Measurements from ENCODE around the gene HOXA10.

GRCh38 chr7:27121684-27122076 lies 52.4 kb downstream of the HOXA10 start:
- TF ChIP-seq CTCF (IDR thresholded peaks at IDR 0.05) (no peak), POLR2A (IDR thresholded peaks at IDR 0.05) (no peak)

Data from thyroid gland (tissue), 4 donors.